ENCODE results near the gene SUB1. TPM values are rescaled to one million over a fixed set of nuclear protein-coding genes. Genes with fewer than 3 reads are reported as not detected.

Gene SUB1
- polyA plus RNA-seq, 1 donor from 2014 or later: 1,107 TPM

DNA sequence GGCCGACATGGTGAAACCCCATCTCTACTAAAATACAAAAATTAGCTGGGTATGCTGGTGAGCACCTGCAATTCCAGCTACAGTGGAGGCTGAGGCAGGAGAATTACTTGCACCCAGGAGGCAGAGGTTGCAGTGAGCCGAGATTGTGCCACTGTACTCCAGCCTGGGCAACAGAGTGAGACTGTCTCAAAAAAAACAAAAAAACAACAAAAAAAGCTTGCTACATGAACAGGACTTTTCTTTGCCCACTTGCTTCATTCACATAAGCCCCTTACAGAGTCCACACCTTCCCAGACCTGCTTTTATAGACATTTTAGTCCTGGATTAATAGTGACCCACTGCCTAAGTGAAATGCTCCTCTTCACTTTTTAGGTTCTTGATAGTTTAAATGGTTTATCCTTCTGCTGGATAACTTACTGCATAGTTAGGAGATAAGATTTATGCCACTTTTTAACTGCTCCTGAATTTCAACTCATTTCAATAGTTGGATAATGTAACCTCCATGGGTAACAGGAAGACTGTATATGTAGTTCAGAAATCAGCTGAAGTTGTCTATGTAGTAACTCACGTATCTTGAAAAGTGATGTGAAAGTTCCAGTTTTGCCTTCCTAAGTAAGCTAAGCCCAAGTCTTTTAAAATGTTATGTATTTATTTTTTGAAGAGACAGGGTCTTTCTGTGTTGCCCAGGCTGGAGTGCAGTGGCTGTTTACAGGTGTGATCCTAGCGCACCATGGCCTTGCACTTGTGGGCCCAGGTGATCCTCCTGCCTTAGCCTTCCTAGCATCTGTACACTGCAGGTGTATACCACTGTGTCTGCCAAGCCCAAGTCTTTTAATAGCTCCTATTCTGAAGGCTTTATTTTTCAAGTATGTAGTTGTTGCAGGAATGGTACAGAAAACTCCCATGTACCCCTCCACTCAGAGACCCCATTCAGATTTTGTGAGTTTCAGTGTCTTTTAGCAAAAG is 19.7 kb downstream of the SUB1 start:
- H3F3A ChIP-seq (ENCODE audit: insufficient read depth, low read length, poor library complexity, severe bottlenecking): no peaks in the 10 kb centered on the region
- no peak overlapping the region for H3K27ac ChIP-seq (ENCODE audit: low read length)
- no peak overlapping the region for H3K4me3 ChIP-seq (ENCODE audit: low read length)
- no peak overlapping the region for H3K4me2 ChIP-seq (ENCODE audit: low read length)
- H3K27me3 ChIP-seq (ENCODE audit: insufficient read depth, low read depth, low read length): no peaks in the 10 kb centered on the region
- peaks cover 4% of the 10 kb centered on the region for H3K36me3 ChIP-seq (ENCODE audit: insufficient read depth, low read length)
- TF ChIP-seq TAF1 (IDR thresholded peaks at IDR 0.05; ENCODE audit: low read depth): no peak
- TF ChIP-seq EP300 (conservative IDR thresholded peaks at IDR 0.05; ENCODE audit: poor library complexity, severe bottlenecking): no peak
- TF ChIP-seq POLR2AphosphoS5 (IDR thresholded peaks at IDR 0.05): peak; percentile 6
- TF ChIP-seq MXI1 (conservative IDR thresholded peaks at IDR 0.05; ENCODE audit: poor library complexity, severe bottlenecking): no peak
- H2AFZ ChIP-seq (ENCODE audit: low read depth, low read length): no peak overlapping the region
- H4K20me1 ChIP-seq (ENCODE audit: insufficient read depth): no peaks in the 10 kb centered on the region
- H3K79me2 ChIP-seq (replicated peaks; ENCODE audit: insufficient read depth, low read length): no peaks in the 10 kb centered on the region
- H3K9me2 ChIP-seq (ENCODE audit: insufficient read depth, low read length): no peaks in the 10 kb centered on the region
- no peak overlapping the region for H3K9ac ChIP-seq (ENCODE audit: low read length)
- H3K9me3 ChIP-seq (ENCODE audit: low read length): no peaks in the 10 kb centered on the region

DNA sequence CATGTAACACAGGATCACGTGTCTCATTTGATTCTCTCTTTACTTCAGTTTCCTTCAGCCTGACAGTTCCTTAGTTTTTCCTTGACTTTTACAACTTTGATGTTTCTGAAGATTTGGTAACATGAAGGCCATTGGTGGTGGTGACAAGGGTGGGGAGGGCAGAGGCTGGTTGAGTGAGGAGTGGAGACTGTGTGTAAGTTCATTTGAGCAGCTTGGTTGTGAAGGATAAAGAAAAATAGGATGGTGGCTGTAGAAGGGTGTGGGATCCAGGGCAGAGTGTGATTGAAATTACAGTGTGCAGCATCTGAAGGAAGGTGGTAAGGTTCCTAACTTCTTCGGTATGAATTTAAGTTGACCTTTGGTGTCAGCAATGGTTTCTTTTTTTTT is 20.4 kb downstream of the SUB1 start:
- Histone ChIP-seq H3K79me2 (replicated peaks; ENCODE audit: insufficient read depth, low read length) (no peaks in the 10 kb centered on the region), H3K4me3 (ENCODE audit: low read length) (no peak overlapping the region), H3K27ac (ENCODE audit: low read length) (no peak overlapping the region), H3K27me3 (ENCODE audit: insufficient read depth, low read depth, low read length) (no peaks in the 10 kb centered on the region), H3K9me3 (ENCODE audit: low read length) (no peaks in the 10 kb centered on the region), H3K36me3 (ENCODE audit: insufficient read depth, low read length) (peaks cover 4% of the 10 kb centered on the region), H3K4me2 (ENCODE audit: low read length) (no peak overlapping the region), H3K9me2 (ENCODE audit: insufficient read depth, low read length) (no peaks in the 10 kb centered on the region), H2AFZ (ENCODE audit: low read depth, low read length) (no peak overlapping the region), H3F3A (ENCODE audit: insufficient read depth, low read length, poor library complexity, severe bottlenecking) (no peaks in the 10 kb centered on the region), H3K9ac (ENCODE audit: low read length) (no peak overlapping the region), H4K20me1 (ENCODE audit: insufficient read depth) (no peaks in the 10 kb centered on the region)
- TF ChIP-seq MXI1 (conservative IDR thresholded peaks at IDR 0.05; ENCODE audit: poor library complexity, severe bottlenecking): no peak
- TF ChIP-seq, protein P1, sequence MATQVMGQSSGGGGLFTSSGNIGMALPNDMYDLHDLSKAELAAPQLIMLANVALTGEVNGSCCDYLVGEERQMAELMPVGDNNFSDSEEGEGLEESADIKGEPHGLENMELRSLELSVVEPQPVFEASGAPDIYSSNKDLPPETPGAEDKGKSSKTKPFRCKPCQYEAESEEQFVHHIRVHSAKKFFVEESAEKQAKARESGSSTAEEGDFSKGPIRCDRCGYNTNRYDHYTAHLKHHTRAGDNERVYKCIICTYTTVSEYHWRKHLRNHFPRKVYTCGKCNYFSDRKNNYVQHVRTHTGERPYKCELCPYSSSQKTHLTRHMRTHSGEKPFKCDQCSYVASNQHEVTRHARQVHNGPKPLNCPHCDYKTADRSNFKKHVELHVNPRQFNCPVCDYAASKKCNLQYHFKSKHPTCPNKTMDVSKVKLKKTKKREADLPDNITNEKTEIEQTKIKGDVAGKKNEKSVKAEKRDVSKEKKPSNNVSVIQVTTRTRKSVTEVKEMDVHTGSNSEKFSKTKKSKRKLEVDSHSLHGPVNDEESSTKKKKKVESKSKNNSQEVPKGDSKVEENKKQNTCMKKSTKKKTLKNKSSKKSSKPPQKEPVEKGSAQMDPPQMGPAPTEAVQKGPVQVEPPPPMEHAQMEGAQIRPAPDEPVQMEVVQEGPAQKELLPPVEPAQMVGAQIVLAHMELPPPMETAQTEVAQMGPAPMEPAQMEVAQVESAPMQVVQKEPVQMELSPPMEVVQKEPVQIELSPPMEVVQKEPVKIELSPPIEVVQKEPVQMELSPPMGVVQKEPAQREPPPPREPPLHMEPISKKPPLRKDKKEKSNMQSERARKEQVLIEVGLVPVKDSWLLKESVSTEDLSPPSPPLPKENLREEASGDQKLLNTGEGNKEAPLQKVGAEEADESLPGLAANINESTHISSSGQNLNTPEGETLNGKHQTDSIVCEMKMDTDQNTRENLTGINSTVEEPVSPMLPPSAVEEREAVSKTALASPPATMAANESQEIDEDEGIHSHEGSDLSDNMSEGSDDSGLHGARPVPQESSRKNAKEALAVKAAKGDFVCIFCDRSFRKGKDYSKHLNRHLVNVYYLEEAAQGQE (IDR thresholded peaks at IDR 0.05; ENCODE audit: borderline replicate concordance): no peak
- TF ChIP-seq TAF1 (IDR thresholded peaks at IDR 0.05; ENCODE audit: low read depth): no peak
- no peak for TF ChIP-seq EP300 (conservative IDR thresholded peaks at IDR 0.05; ENCODE audit: poor library complexity, severe bottlenecking)
- TF ChIP-seq, protein P2, sequence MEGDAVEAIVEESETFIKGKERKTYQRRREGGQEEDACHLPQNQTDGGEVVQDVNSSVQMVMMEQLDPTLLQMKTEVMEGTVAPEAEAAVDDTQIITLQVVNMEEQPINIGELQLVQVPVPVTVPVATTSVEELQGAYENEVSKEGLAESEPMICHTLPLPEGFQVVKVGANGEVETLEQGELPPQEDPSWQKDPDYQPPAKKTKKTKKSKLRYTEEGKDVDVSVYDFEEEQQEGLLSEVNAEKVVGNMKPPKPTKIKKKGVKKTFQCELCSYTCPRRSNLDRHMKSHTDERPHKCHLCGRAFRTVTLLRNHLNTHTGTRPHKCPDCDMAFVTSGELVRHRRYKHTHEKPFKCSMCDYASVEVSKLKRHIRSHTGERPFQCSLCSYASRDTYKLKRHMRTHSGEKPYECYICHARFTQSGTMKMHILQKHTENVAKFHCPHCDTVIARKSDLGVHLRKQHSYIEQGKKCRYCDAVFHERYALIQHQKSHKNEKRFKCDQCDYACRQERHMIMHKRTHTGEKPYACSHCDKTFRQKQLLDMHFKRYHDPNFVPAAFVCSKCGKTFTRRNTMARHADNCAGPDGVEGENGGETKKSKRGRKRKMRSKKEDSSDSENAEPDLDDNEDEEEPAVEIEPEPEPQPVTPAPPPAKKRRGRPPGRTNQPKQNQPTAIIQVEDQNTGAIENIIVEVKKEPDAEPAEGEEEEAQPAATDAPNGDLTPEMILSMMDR (IDR thresholded peaks at IDR 0.05; ENCODE audit: poor library complexity, severe bottlenecking): no peak
- TF ChIP-seq RAD21 (conservative IDR thresholded peaks at IDR 0.05): no peak
- TF ChIP-seq EZH2 (IDR thresholded peaks at IDR 0.05; ENCODE audit: borderline replicate concordance, insufficient read depth, low read length, poor library complexity, severe bottlenecking): no peak
- no peak for TF ChIP-seq POLR2AphosphoS5 (IDR thresholded peaks at IDR 0.05)
- TF ChIP-seq SMC3 (conservative IDR thresholded peaks at IDR 0.05; ENCODE audit: poor library complexity): no peak
